ENCODE measurements around the gene CTIF.

The CTIF gene

GRCh38 chr18:48723016-48723415 lies 184.2 kb downstream of the CTIF start:
- peaks cover 12% of the 10 kb centered on the region; the same call in 1 of the 2 replicates for H3K9me3 ChIP-seq (ENCODE audit: insufficient read depth, low read length)
- TF ChIP-seq EZH2phosphoT487 (IDR thresholded peaks at IDR 0.05; ENCODE audit: low read depth) (no peak), CTCF (IDR thresholded peaks at IDR 0.05; ENCODE audit: low read depth, low read length) (no peak)
- peaks cover 16% of the 10 kb centered on the region; the same call in 1 of the 2 replicates for H4K20me1 ChIP-seq (ENCODE audit: insufficient read depth, low read length)
- no peaks in the 10 kb centered on the region for H3K27me3 ChIP-seq (ENCODE audit: low read depth, low read length)
- H2AFZ ChIP-seq (ENCODE audit: low read depth, low read length), result no peak overlapping the region
- no peak overlapping the region for H3K9ac ChIP-seq (ENCODE audit: low read length)
- H3K27ac ChIP-seq (ENCODE audit: low read length), result no peak overlapping the region
- peak overlapping the region; percentile 54 for H3K4me2 ChIP-seq (ENCODE audit: low read length)
- H3K36me3 ChIP-seq (replicated peaks; ENCODE audit: low read depth, low read length), result peaks cover 25% of the 10 kb centered on the region
- no peak overlapping the region for H3K4me3 ChIP-seq (ENCODE audit: low read length)
- peaks cover 21% of the 10 kb centered on the region for H3K4me1 ChIP-seq (ENCODE audit: low read length)
- H3K79me2 ChIP-seq (ENCODE audit: low read length), result no peaks in the 10 kb centered on the region

- Histone ChIP-seq H3K4me3 (ENCODE audit: low read length) (0 out of 2 replicates have a peak overlapping the region, but pooled peaks have one; percentile 1), H3K79me2 (ENCODE audit: low read length) (no peaks in the 10 kb centered on the region), H3K27me3 (ENCODE audit: low read depth, low read length) (no peaks in the 10 kb centered on the region), H3K4me1 (ENCODE audit: low read length) (peaks cover 21% of the 10 kb centered on the region), H3K36me3 (replicated peaks; ENCODE audit: low read depth, low read length) (peaks cover 24% of the 10 kb centered on the region), H3K4me2 (ENCODE audit: low read length) (peak overlapping the region; percentile 54), H3K27ac (ENCODE audit: low read length) (no peak overlapping the region), H4K20me1 (ENCODE audit: insufficient read depth, low read length) (peaks cover 16% of the 10 kb centered on the region; the same call in 1 of the 2 replicates), H2AFZ (ENCODE audit: low read depth, low read length) (no peak overlapping the region), H3K9ac (ENCODE audit: low read length) (no peak overlapping the region), H3K9me3 (ENCODE audit: insufficient read depth, low read length) (peaks cover 12% of the 10 kb centered on the region; the same call in 1 of the 2 replicates)
- TF ChIP-seq EZH2phosphoT487 (IDR thresholded peaks at IDR 0.05; ENCODE audit: low read depth), result no peak
- TF ChIP-seq CTCF (IDR thresholded peaks at IDR 0.05; ENCODE audit: low read depth, low read length), result no peak
Observed at GRCh38 chr18:48723837-48724236, 185.0 kb downstream of the CTIF start.

GRCh38 chr18:48724442-48724841 lies 185.6 kb downstream of the CTIF start:
- Histone ChIP-seq H4K20me1 (ENCODE audit: insufficient read depth, low read length) (peaks cover 16% of the 10 kb centered on the region; the same call in 1 of the 2 replicates), H3K9me3 (ENCODE audit: insufficient read depth, low read length) (peaks cover 12% of the 10 kb centered on the region; the same call in 1 of the 2 replicates), H3K27ac (ENCODE audit: low read length) (no peak overlapping the region), H3K79me2 (ENCODE audit: low read length) (no peaks in the 10 kb centered on the region), H3K27me3 (ENCODE audit: low read depth, low read length) (no peaks in the 10 kb centered on the region), H3K4me2 (ENCODE audit: low read length) (peak overlapping the region; percentile 54; the same call in 1 of the 2 replicates), H2AFZ (ENCODE audit: low read depth, low read length) (no peak overlapping the region), H3K36me3 (replicated peaks; ENCODE audit: low read depth, low read length) (peaks cover 22% of the 10 kb centered on the region), H3K4me1 (ENCODE audit: low read length) (peaks cover 21% of the 10 kb centered on the region), H3K9ac (ENCODE audit: low read length) (no peak overlapping the region), H3K4me3 (ENCODE audit: low read length) (no peak overlapping the region)
- TF ChIP-seq CTCF (IDR thresholded peaks at IDR 0.05; ENCODE audit: low read depth, low read length) (no peak), EZH2phosphoT487 (IDR thresholded peaks at IDR 0.05; ENCODE audit: low read depth) (no peak)

GRCh38 chr18:48724939-48725338 lies 186.1 kb downstream of the CTIF start:
- no peak overlapping the region for H3K9ac ChIP-seq (ENCODE audit: low read length)
- no peak overlapping the region for H3K4me3 ChIP-seq (ENCODE audit: low read length)
- H4K20me1 ChIP-seq (ENCODE audit: insufficient read depth, low read length), result peaks cover 16% of the 10 kb centered on the region; the same call in 1 of the 2 replicates
- H3K9me3 ChIP-seq (ENCODE audit: insufficient read depth, low read length), result peaks cover 12% of the 10 kb centered on the region; the same call in 1 of the 2 replicates
- TF ChIP-seq EZH2phosphoT487 (IDR thresholded peaks at IDR 0.05; ENCODE audit: low read depth) (no peak), CTCF (IDR thresholded peaks at IDR 0.05; ENCODE audit: low read depth, low read length) (no peak)
- no peak overlapping the region for H2AFZ ChIP-seq (ENCODE audit: low read depth, low read length)
- H3K27ac ChIP-seq (ENCODE audit: low read length), result no peak overlapping the region
- H3K36me3 ChIP-seq (replicated peaks; ENCODE audit: low read depth, low read length), result peaks cover 22% of the 10 kb centered on the region
- H3K4me1 ChIP-seq (ENCODE audit: low read length), result peaks cover 21% of the 10 kb centered on the region
- no peak overlapping the region for H3K4me2 ChIP-seq (ENCODE audit: low read length)
- H3K27me3 ChIP-seq (ENCODE audit: low read depth, low read length), result no peaks in the 10 kb centered on the region
- no peaks in the 10 kb centered on the region for H3K79me2 ChIP-seq (ENCODE audit: low read length)
